Cardiac septum (tissue), 1 donor: Measurements from ENCODE around the gene RAPGEF1. TPM values are rescaled to one million over a fixed set of nuclear protein-coding genes. Genes with fewer than 3 reads are reported as not detected.
"Not testable (repeated sequence)": the region's sequence is repeated elsewhere in the genome, so short reads cannot be mapped to it uniquely, and the experiment has no call there.

Experiments
- DNase-seq: peaks from one replicate; pipeline ENCODE4 v3.0.0-alpha.2; 2020; ENCODE audit warnings: low spot score
- intact Hi-C: fragments of 100-400 bp; cut with DNase I; formaldehyde crosslinking; loops from one replicate; pipeline ENCODE4 v1.14.0; 2022
- total RNA-seq: library from RNA; stranded (reverse); fragmentation: NEBNext Ultra II Directional; extraction: Animal tissue kit (Norgen Biotek cat#: 25700); gene quantifications from one replicate; pipeline ENCODE4 v1.2.1, GENCODE V29; 2021
- donor health status: DM: no; HTN: no; CAD: no.

RAPGEF1 gene
- total RNA-seq, 1 donor from 2014 or later: 115 TPM

GRCh38 chr9:131663288-131663687 lies 76.6 kb downstream of the RAPGEF1 start:
- DNase-seq: no peak
- intact Hi-C loops: no loop called here

- intact Hi-C loops, DNase-seq: not testable (repeated sequence)
Measured at GRCh38 chr9:131662289-131662621, 77.6 kb downstream of the RAPGEF1 start.

- intact Hi-C loops: no loop called here
- DNase-seq: no peak
Measured at GRCh38 chr9:131661568-131662288, 78.1 kb downstream of the RAPGEF1 start.

DNA sequence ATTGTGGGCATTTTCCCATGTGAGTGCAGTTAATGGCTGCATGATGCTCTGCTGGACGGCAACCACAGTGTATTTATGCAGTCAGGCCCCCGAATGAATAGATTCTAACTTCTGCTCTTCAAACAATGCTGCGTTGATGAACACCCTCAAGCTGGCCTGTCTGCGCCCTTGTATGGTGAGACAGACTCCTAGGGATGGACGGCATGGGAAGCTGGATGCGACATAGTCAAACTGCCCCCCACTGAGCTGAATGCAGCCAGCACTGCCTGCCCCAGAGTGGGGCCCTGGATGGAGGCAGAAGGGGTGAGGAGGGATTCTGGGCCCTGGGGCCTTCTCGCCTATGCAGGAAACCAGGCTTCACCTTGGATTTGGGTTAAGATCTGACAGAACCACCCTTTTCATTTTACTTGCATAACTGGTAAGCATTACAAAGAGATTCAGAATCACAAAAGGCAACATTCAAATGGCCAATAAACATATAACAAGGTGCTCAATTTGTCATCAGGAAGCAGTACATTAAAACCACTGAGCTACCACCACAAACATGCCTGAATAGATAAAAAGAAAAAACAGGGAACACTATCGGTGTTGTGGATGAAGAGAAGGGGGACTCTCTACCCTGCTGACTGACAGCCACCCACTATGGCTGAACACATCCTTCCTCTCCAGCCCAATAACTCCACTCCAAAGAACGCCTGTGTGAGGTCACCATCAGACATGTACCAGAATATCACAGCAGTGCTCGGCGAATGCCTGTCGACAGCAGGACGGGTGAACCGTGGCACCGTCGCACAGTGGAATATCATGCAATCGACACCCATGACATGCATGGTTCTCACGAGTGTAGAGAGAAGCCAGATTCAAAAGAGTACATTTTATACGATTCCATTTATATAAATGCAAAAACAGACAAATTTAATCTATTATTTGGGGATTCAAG lies 79.1 kb downstream of the RAPGEF1 start:
- intact Hi-C loops: no loop called here
- DNase-seq: no peak

GRCh38 chr9:131658377-131659129 lies 81.3 kb downstream of the RAPGEF1 start:
- DNase-seq: no peak
- intact Hi-C loops: no loop called here

- no peak for DNase-seq
- intact Hi-C loops: no loop called here
Measured at GRCh38 chr9:131657940-131658339, 81.9 kb downstream of the RAPGEF1 start.

- intact Hi-C loops: no loop called here
- no peak for DNase-seq
Measured at GRCh38 chr9:131657456-131657855, 82.4 kb downstream of the RAPGEF1 start.

DNA sequence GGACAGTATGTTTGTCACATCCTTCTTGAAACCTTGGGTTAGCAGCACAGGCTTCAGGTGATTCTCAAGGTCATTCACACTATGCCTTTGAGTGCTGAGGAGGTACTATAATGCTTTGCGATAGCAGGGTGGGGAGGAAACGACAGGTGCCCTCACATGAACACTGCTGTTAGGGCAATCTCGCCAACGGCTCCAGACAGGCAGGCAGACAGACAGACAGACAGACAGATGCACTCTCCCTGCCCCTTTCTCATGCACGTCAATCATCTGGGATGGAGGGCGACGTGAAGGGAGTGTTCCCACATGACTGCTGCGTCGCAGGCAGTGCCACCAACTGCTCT lies 82.9 kb downstream of the RAPGEF1 start:
- intact Hi-C loops: no loop called here

GRCh38 chr9:131656356-131657036 lies 83.4 kb downstream of the RAPGEF1 start:
- DNase-seq: peak; percentile 95
- intact Hi-C loops: no loop called here

More for the DNA sequence above, 82.9 kb downstream of the RAPGEF1 start:
- no peak for DNase-seq

DNA sequence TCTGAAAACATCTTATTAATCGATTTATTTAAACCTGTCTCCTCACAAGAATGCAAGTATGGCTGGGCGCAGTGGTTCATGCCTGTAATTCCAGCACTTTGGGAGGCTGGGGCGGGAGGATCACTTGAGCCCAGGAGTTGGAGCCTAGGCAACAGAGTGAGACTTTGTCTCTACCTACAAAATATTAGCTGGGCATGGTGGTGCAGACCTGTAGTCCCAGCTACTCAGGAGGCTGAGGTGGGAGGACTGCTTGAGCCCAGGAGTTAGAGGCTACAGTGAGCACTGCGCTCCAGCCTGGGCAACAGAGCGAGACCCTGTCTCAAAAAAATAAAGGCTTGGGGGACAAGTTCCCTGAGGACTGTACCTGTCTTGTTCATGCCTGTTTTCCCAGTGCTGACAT lies 85.5 kb downstream of the RAPGEF1 start:
- DNase-seq, intact Hi-C loops: not testable (repeated sequence)

- intact Hi-C loops: no loop called here
- no peak for DNase-seq
Measured at GRCh38 chr9:131651599-131651998, 88.3 kb downstream of the RAPGEF1 start.

- intact Hi-C loops: no loop called here
- no peak for DNase-seq
Measured at GRCh38 chr9:131651160-131651559, 88.7 kb downstream of the RAPGEF1 start.

GRCh38 chr9:131650254-131650653 lies 89.6 kb downstream of the RAPGEF1 start:
- intact Hi-C loops: no loop called here
- no peak for DNase-seq

GRCh38 chr9:131649646-131650045 lies 90.2 kb downstream of the RAPGEF1 start:
- intact Hi-C loops: no loop called here

GRCh38 chr9:131645078-131645776 lies 94.6 kb downstream of the RAPGEF1 start:
- no peak for DNase-seq
- intact Hi-C loops: no loop called here

More at GRCh38 chr9:131649646-131650045, 90.2 kb downstream of the RAPGEF1 start:
- no peak for DNase-seq

DNA sequence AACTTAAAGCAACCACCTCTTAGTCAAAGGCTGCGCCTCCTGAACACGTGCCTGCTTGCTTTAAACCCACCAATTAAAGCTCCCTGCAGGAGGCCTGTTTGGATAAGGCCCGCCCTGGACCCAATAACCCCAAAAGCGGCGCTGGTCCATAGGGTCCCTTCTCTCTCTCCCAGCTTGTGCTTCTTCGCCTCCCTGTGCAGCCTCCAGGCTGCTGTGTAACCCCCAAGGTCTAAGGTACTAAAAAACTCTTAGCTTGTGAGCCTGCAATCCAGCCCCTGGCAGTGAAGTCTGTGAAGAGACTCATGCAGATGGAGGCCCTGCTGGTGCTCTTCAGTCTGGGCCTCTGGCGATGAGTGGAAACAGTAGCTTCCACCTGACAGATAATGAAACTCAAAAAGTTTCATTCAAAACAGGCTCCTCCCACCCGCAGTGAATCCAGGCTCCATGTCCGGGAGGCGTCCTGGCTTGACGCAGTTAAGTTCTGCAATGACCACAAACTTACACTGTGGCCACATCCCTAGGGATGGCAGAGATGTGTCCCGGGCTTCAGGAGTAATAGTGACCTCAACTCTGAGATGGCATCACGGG lies 97.3 kb downstream of the RAPGEF1 start:
- DNase-seq: no peak
- intact Hi-C loops: no loop called here

GRCh38 chr9:131641618-131642495 lies 98.0 kb downstream of the RAPGEF1 start:
- DNase-seq: no peak
- intact Hi-C loops: no loop called here
